ENCODE results near the gene UHRF2.

- TF ChIP-seq EZH2phosphoT487 (IDR thresholded peaks at IDR 0.05; ENCODE audit: low read length): no peak
- TF ChIP-seq, protein P1, sequence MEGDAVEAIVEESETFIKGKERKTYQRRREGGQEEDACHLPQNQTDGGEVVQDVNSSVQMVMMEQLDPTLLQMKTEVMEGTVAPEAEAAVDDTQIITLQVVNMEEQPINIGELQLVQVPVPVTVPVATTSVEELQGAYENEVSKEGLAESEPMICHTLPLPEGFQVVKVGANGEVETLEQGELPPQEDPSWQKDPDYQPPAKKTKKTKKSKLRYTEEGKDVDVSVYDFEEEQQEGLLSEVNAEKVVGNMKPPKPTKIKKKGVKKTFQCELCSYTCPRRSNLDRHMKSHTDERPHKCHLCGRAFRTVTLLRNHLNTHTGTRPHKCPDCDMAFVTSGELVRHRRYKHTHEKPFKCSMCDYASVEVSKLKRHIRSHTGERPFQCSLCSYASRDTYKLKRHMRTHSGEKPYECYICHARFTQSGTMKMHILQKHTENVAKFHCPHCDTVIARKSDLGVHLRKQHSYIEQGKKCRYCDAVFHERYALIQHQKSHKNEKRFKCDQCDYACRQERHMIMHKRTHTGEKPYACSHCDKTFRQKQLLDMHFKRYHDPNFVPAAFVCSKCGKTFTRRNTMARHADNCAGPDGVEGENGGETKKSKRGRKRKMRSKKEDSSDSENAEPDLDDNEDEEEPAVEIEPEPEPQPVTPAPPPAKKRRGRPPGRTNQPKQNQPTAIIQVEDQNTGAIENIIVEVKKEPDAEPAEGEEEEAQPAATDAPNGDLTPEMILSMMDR (IDR thresholded peaks at IDR 0.05; ENCODE audit: low read length): no peak
Observed at GRCh38 chr9:6549106-6549800, 136.3 kb downstream of the UHRF2 start.

All from MM.1S (cell line).